ENCODE results near the gene RGS3. TPM values are rescaled to one million over a fixed set of nuclear protein-coding genes. Genes with fewer than 3 reads are reported as not detected.

RGS3 gene
- total RNA-seq, 1 experiment from 2014 or later = 16.6 TPM

DNA sequence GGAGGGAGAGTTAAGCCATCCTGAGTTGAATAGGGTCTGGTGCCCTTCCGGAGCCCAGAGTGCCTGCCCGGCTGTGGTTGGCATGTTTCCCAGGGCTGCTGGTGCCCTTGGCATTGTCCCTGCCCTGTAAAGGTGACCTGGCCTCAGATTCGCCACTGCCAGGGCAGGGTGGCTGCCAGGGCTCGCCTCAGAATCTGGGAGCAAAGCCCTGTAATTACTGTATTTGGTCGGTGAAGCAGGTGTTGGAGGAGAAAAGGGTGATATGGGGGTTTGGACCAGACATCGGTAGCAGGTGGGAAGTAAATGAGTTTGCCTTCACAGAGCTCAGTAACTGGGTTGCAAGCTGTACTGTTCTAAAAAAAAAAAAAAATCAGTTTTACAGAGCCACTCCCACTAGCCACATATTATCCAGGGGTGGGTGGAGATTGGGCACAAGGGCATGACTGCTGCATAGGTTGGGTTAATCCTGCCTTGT is 47.6 kb downstream of the RGS3 start:
- no peaks in the 10 kb centered on the region for H3K36me3 Mint-ChIP-seq
- ChIA-PET CTCF (no interaction called here), POLR2A (no interaction called here)
- no peaks in the 10 kb centered on the region for H3K27me3 Mint-ChIP-seq (ENCODE audit: low read depth)
- no peak overlapping the region for H3K4me3 Mint-ChIP-seq
- no peaks in the 10 kb centered on the region for H3K9me3 Mint-ChIP-seq
- H3K4me1 Mint-ChIP-seq = peaks cover 1% of the 10 kb centered on the region
- ATAC-seq = no peak
- TF ChIP-seq, protein P1, sequence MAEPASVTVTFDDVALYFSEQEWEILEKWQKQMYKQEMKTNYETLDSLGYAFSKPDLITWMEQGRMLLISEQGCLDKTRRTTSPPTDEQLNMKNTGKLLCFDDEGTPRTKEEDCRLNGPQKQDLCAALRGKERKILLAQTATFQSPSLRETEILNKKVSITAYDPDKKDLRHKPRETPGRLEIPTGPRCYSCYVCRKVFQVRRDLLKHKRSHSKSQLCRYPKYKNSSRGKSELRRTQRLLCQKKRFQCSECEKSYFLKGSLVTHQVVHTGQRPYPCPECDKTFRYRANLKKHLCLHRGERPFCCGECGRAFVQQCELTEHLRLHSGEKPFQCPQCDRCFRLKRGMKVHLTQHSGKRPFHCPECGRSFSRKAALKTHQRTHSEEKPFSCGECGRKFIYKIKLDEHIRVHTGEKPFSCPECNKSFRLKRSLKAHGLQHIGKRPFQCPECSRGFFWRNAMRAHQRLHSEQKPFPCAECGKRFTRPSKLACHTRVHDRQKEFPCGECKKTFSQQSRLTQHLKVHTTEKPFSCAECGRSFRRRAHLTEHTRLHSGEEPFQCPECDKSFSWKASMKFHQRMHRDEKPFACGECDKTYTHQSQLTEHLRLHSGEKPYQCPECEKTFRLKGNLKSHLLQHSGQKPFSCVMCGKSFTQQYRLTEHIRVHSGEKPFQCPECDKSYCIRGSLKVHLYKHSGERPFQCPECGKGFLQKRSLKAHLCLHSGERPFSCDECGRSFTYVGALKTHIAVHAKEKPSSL (CRISPR knock-in tag; conservative IDR thresholded peaks at IDR 0.05) = no peak
- TF ChIP-seq ZNF263 (CRISPR knock-in tag; IDR thresholded peaks at IDR 0.05; ENCODE audit: low read depth) (no peak), NR2C2 (CRISPR knock-in tag; IDR thresholded peaks at IDR 0.05) (no peak)
- TF ChIP-seq, protein P2, sequence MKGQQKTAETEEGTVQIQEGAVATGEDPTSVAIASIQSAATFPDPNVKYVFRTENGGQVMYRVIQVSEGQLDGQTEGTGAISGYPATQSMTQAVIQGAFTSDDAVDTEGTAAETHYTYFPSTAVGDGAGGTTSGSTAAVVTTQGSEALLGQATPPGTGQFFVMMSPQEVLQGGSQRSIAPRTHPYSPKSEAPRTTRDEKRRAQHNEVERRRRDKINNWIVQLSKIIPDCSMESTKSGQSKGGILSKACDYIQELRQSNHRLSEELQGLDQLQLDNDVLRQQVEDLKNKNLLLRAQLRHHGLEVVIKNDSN (CRISPR knock-in tag; IDR thresholded peaks at IDR 0.05) = no peak
- TF ChIP-seq, protein P3, sequence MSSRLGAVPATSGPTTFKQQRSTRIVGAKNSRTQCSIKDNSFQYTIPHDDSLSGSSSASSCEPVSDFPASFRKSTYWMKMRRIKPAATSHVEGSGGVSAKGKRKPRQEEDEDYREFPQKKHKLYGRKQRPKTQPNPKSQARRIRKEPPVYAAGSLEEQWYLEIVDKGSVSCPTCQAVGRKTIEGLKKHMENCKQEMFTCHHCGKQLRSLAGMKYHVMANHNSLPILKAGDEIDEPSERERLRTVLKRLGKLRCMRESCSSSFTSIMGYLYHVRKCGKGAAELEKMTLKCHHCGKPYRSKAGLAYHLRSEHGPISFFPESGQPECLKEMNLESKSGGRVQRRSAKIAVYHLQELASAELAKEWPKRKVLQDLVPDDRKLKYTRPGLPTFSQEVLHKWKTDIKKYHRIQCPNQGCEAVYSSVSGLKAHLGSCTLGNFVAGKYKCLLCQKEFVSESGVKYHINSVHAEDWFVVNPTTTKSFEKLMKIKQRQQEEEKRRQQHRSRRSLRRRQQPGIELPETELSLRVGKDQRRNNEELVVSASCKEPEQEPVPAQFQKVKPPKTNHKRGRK (CRISPR knock-in tag; IDR thresholded peaks at IDR 0.05; ENCODE audit: borderline replicate concordance) = no peak
- TF ChIP-seq, protein P4, sequence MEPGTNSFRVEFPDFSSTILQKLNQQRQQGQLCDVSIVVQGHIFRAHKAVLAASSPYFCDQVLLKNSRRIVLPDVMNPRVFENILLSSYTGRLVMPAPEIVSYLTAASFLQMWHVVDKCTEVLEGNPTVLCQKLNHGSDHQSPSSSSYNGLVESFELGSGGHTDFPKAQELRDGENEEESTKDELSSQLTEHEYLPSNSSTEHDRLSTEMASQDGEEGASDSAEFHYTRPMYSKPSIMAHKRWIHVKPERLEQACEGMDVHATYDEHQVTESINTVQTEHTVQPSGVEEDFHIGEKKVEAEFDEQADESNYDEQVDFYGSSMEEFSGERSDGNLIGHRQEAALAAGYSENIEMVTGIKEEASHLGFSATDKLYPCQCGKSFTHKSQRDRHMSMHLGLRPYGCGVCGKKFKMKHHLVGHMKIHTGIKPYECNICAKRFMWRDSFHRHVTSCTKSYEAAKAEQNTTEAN (CRISPR knock-in tag; IDR thresholded peaks at IDR 0.05) = no peak
- no peak overlapping the region for H3K27ac Mint-ChIP-seq
- no peak for DNase-seq (ENCODE audit: low spot score)

DNA sequence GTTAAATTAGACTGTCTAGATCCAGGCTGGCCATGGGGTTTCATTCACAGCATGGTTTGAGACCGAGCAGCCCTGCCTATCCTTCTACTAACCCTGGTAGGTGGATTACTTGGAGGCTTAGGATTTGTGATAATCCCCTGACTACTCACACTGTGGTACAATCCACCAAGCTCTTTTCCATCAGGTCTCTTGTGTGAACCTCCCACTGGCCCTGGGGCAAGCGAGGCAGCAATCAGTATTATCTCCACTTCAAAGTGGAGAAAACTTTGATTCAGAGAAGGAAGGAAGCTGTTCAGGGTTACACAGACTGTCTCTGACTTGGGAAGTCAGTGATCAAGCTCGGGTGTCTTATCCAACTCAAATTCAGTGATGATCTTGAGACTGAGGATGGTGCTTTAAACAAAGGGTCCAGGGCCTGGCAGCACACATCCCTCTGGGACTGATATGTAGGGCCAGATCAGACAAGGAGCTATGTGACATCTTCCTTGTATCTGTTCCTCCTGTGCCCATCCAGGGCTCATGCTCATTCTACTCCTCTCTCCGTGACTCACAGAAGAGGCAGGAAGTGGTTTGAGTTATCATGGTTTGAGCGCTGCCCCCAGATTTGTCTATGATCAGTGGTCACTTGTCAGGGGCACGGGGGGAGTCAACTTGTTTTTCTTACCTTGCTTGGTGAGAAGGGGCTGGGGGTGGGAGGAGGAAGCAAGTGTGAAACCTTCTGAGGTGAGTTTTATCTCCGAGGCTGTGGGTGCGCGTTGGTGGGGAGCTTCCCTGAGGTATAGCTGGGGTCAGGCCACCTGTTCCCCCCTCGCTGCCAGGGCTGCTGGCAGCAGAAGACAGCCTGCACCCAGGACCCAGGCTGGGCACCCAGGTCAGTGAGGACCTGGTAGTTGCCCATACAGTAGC is 48.6 kb downstream of the RGS3 start:
- Mint-ChIP-seq H3K4me1 (no peaks in the 10 kb centered on the region), H3K9me3 (no peaks in the 10 kb centered on the region), H3K36me3 (no peaks in the 10 kb centered on the region), H3K27ac (0 out of 2 replicates have a peak overlapping the region, but pooled peaks have one; percentile 48), H3K4me3 (no peak overlapping the region), H3K27me3 (ENCODE audit: low read depth) (no peaks in the 10 kb centered on the region)
- POLR2A ChIA-PET = no interaction called here
- CTCF ChIA-PET = interaction anchor here (0.7 to 1.1 kb wide), 2 partner anchors 49 to 146 kb away, joined by 3 read pairs; no protein-coding TSS in a partner anchor
- TF ChIP-seq PRRX2 (CRISPR knock-in tag; IDR thresholded peaks at IDR 0.05) (no peak), SP1 (CRISPR knock-in tag; conservative IDR thresholded peaks at IDR 0.05) (no peak)
- DNase-seq (ENCODE audit: low spot score) (no peak), ATAC-seq (no peak)

DNA sequence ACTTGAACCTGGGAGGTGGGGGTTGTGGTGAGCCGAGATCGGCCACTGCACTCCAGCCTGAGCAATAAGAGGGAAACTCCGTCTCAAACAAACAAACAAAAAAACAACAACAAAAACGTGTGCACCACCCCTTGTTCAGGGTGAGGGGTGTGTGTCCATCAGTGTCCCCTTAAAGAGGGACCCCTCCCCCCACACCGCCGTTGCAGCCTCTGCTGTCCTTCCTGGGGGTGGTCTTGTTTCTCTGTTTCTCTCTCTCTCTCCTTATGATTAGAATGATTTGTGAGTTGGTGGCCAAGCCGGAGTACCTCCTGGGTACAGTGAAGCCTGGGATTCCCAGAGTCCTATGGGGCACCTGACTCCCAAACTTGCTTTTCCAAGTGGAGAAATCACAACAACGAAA is 49.6 kb downstream of the RGS3 start:
- Mint-ChIP-seq H3K36me3 (no peaks in the 10 kb centered on the region), H3K9me3 (no peaks in the 10 kb centered on the region), H3K4me1 (no peaks in the 10 kb centered on the region), H3K27me3 (ENCODE audit: low read depth) (no peaks in the 10 kb centered on the region), H3K4me3 (no peak overlapping the region), H3K27ac (peak overlapping the region; percentile 57; the same call in 1 of the 2 replicates)
- ChIA-PET CTCF (interaction anchor here (0.5 to 1.1 kb wide), 2 partner anchors 24 to 145 kb away, joined by 3 to 4 read pairs; no protein-coding TSS in a partner anchor), POLR2A (no interaction called here)
- ATAC-seq (no peak), DNase-seq (ENCODE audit: low spot score) (no peak)
- TF ChIP-seq, protein P5, sequence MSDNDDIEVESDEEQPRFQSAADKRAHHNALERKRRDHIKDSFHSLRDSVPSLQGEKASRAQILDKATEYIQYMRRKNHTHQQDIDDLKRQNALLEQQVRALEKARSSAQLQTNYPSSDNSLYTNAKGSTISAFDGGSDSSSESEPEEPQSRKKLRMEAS (CRISPR knock-in tag; IDR thresholded peaks at IDR 0.05) = no peak
- TF ChIP-seq, protein P6, sequence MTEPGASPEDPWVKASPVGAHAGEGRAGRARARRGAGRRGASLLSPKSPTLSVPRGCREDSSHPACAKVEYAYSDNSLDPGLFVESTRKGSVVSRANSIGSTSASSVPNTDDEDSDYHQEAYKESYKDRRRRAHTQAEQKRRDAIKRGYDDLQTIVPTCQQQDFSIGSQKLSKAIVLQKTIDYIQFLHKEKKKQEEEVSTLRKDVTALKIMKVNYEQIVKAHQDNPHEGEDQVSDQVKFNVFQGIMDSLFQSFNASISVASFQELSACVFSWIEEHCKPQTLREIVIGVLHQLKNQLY (CRISPR knock-in tag; IDR thresholded peaks at IDR 0.05) = no peak
- TF ChIP-seq, protein P3 (CRISPR knock-in tag; IDR thresholded peaks at IDR 0.05; ENCODE audit: borderline replicate concordance) = no peak
- TF ChIP-seq ZNF232 (CRISPR knock-in tag; IDR thresholded peaks at IDR 0.05) (no peak), SP1 (CRISPR knock-in tag; conservative IDR thresholded peaks at IDR 0.05) (no peak), MYBL2 (CRISPR knock-in tag; IDR thresholded peaks at IDR 0.05) (no peak), ZNF396 (CRISPR knock-in tag; IDR thresholded peaks at IDR 0.05; ENCODE audit: borderline replicate concordance) (no peak), KAT7 (CRISPR knock-in tag; IDR thresholded peaks at IDR 0.05; ENCODE audit: borderline replicate concordance) (no peak), IRF2 (CRISPR knock-in tag; IDR thresholded peaks at IDR 0.05; ENCODE audit: borderline replicate concordance, low read depth) (no peak), NR3C1 (CRISPR knock-in tag; conservative IDR thresholded peaks at IDR 0.05; ENCODE audit: low read depth) (no peak)
- TF ChIP-seq, protein P7, sequence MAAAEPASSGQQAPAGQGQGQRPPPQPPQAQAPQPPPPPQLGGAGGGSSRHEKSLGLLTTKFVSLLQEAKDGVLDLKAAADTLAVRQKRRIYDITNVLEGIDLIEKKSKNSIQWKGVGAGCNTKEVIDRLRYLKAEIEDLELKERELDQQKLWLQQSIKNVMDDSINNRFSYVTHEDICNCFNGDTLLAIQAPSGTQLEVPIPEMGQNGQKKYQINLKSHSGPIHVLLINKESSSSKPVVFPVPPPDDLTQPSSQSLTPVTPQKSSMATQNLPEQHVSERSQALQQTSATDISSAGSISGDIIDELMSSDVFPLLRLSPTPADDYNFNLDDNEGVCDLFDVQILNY (CRISPR knock-in tag; IDR thresholded peaks at IDR 0.05) = no peak
- TF ChIP-seq, protein P8, sequence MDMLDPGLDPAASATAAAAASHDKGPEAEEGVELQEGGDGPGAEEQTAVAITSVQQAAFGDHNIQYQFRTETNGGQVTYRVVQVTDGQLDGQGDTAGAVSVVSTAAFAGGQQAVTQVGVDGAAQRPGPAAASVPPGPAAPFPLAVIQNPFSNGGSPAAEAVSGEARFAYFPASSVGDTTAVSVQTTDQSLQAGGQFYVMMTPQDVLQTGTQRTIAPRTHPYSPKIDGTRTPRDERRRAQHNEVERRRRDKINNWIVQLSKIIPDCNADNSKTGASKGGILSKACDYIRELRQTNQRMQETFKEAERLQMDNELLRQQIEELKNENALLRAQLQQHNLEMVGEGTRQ (CRISPR knock-in tag; IDR thresholded peaks at IDR 0.05) = no peak
